ENCODE results near the gene RORB. TPM values are rescaled to one million over a fixed set of nuclear protein-coding genes. Genes with fewer than 3 reads are reported as not detected.

RORB gene
- total RNA-seq, 1 experiment from 2014 or later = 8.7 TPM

DNA sequence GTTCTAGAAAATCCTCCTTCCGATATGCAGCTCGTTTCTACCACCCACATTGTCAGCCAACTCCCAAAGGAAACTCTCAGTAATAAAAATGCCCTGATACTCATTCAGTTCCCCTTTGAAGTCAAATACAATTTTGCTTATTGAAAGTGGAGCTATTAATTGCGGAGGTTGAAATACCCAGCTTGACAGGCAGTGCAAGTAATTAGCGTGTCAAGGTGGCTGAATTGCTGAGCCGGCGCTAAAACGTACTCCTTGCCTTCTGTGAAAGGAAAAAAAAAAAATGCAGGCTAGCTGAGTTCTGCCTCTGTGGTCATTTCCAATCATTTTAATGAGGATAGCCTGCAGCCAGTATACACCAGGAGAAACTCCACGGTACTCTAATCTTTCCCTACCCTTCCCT, 165.5 kb downstream of the RORB start:
- no peak for TF ChIP-seq FOXJ3 (CRISPR knock-in tag; IDR thresholded peaks at IDR 0.05; ENCODE audit: borderline replicate concordance)
- TF ChIP-seq, protein P1, sequence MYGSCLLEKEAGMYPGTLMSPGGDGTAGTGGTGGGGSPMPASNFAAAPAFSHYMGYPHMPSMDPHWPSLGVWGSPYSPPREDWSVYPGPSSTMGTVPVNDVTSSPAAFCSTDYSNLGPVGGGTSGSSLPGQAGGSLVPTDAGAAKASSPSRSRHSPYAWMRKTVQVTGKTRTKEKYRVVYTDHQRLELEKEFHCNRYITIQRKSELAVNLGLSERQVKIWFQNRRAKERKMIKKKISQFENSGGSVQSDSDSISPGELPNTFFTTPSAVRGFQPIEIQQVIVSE (CRISPR knock-in tag; IDR thresholded peaks at IDR 0.05; ENCODE audit: borderline replicate concordance) = no peak
- TF ChIP-seq, protein P2, sequence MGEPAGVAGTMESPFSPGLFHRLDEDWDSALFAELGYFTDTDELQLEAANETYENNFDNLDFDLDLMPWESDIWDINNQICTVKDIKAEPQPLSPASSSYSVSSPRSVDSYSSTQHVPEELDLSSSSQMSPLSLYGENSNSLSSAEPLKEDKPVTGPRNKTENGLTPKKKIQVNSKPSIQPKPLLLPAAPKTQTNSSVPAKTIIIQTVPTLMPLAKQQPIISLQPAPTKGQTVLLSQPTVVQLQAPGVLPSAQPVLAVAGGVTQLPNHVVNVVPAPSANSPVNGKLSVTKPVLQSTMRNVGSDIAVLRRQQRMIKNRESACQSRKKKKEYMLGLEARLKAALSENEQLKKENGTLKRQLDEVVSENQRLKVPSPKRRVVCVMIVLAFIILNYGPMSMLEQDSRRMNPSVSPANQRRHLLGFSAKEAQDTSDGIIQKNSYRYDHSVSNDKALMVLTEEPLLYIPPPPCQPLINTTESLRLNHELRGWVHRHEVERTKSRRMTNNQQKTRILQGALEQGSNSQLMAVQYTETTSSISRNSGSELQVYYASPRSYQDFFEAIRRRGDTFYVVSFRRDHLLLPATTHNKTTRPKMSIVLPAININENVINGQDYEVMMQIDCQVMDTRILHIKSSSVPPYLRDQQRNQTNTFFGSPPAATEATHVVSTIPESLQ (CRISPR knock-in tag; IDR thresholded peaks at IDR 0.05) = no peak
- no peak for TF ChIP-seq ATF1 (CRISPR knock-in tag; IDR thresholded peaks at IDR 0.05)
- TF ChIP-seq GABPB1 (CRISPR knock-in tag; IDR thresholded peaks at IDR 0.05) = no peak
- no peak for TF ChIP-seq RELA (CRISPR knock-in tag; IDR thresholded peaks at IDR 0.05; ENCODE audit: borderline replicate concordance)
- TF ChIP-seq GTF2I (CRISPR knock-in tag; conservative IDR thresholded peaks at IDR 0.05) = no peak
- no peak for TF ChIP-seq ELF4 (CRISPR knock-in tag; IDR thresholded peaks at IDR 0.05; ENCODE audit: low read depth)
- Mint-ChIP-seq H3K27me3 (ENCODE audit: low read depth) (no peaks in the 10 kb centered on the region), H3K27ac (no peak overlapping the region), H3K4me1 (no peaks in the 10 kb centered on the region), H3K4me3 (no peak overlapping the region), H3K9me3 (no peaks in the 10 kb centered on the region), H3K36me3 (peaks cover 2% of the 10 kb centered on the region; the same call in 1 of the 2 replicates)
- DNase-seq (ENCODE audit: low spot score) (no peak), ATAC-seq (no peak)
- ChIA-PET CTCF (no interaction called here), POLR2A (no interaction called here)

DNA sequence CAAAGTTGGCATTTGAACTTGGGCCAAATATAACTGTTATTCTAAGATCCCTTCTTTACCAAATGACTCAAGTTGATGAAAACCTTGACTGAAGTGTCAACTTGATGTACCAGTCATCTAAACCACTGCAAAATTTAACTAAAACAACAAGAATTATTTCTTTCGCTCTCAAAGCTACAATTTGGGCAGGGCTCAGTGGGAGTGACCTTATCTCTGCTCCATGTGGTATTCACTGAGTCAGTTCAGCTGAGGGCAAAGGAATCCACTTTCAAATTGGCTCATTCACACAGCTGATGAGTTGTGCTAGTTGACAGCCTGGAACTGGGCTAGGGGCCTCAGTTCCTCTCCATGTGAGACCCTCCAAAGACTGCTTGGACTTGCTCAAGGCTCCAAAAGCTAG, 166.3 kb downstream of the RORB start:
- peaks cover 3% of the 10 kb centered on the region; the same call in 1 of the 2 replicates for H3K36me3 Mint-ChIP-seq
- POLR2A ChIA-PET = no interaction called here
- no peaks in the 10 kb centered on the region for H3K4me1 Mint-ChIP-seq
- no peak overlapping the region for H3K4me3 Mint-ChIP-seq
- no peaks in the 10 kb centered on the region for H3K27me3 Mint-ChIP-seq (ENCODE audit: low read depth)
- no peak for ATAC-seq
- CTCF ChIA-PET = interaction anchor here (1.3 kb wide), 1 partner anchor 80 kb away, joined by 4 read pairs; no protein-coding TSS in a partner anchor
- H3K27ac Mint-ChIP-seq = no peak overlapping the region
- no peak for DNase-seq (ENCODE audit: low spot score)
- H3K9me3 Mint-ChIP-seq = no peaks in the 10 kb centered on the region
- no peak for TF ChIP-seq TP53 (CRISPR knock-in tag; IDR thresholded peaks at IDR 0.05)

DNA sequence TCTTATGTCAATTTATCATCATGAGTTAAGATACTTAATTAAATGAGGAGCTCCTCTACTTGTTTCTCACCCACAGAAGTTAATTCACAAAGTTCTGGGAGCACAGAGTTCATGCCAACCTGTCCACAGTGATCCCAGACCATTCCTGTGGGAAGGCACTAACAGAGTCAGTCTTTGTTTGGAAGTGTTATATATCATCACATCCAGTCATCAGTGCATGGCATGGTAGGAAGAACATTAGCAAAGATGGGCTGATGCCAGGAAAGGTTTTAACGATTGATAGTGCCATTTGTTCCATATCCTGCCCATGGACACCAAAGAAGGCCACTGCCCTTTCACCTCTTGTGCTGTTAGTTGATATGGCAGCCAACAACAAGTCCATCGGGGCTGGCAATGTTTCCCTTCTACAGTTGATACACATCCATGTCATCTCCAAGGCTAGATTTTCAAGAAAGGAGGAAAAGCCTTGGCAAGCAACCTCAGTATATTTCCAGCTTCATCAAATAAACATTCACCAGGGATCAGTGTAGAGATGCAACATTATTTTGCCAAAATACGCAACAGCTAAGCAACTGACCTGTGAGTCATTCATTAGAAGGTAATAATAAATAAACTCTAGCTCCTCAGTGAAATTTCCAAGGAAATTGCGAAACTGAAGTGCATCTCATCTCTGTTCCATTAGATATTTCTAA, 169.6 kb downstream of the RORB start:
- Mint-ChIP-seq H3K36me3 (peaks cover 5% of the 10 kb centered on the region; the same call in 1 of the 2 replicates), H3K9me3 (no peaks in the 10 kb centered on the region), H3K27ac (no peak overlapping the region), H3K4me3 (no peak overlapping the region), H3K27me3 (ENCODE audit: low read depth) (no peaks in the 10 kb centered on the region), H3K4me1 (peaks cover 3% of the 10 kb centered on the region)
- ChIA-PET CTCF (no interaction called here), POLR2A (no interaction called here)
- ATAC-seq (no peak), DNase-seq (ENCODE audit: low spot score) (no peak)
- TF ChIP-seq ZBTB21 (CRISPR knock-in tag; IDR thresholded peaks at IDR 0.05; ENCODE audit: borderline replicate concordance) (no peak), NFYB (CRISPR knock-in tag; conservative IDR thresholded peaks at IDR 0.05; ENCODE audit: low read depth) (no peak)

DNA sequence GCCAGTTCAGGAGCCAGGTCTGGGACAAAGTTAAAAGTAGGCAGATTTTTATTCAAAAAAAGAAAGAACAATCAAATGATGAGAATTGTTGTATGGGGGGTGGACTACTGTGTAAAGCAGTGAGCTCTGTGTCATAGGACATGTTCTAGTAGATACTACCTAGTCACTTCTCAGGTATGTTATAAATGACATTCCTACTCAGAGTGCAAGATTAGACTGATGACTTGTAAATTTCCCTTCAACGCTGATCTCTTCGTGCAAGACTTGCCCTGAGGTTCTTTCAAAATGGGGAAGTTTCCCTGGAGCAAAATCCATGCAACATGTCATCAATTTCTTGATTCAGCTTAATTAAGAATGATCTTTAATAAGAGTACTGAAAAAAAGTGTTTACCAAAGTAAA, 175.1 kb downstream of the RORB start:
- H3K4me3 Mint-ChIP-seq = no peak overlapping the region
- H3K4me1 Mint-ChIP-seq = peaks cover 19% of the 10 kb centered on the region
- ChIA-PET CTCF (no interaction called here), POLR2A (interaction anchor here (0.5 kb wide), 1 partner anchor 131 kb away, joined by 5 read pairs; no protein-coding TSS in a partner anchor)
- no peaks in the 10 kb centered on the region for H3K9me3 Mint-ChIP-seq
- no peaks in the 10 kb centered on the region for H3K27me3 Mint-ChIP-seq (ENCODE audit: low read depth)
- H3K36me3 Mint-ChIP-seq = peaks cover 2% of the 10 kb centered on the region; the same call in 1 of the 2 replicates
- H3K27ac Mint-ChIP-seq = no peak overlapping the region
- DNase-seq (ENCODE audit: low spot score) (no peak), ATAC-seq (no peak)
- TF ChIP-seq, protein P3, sequence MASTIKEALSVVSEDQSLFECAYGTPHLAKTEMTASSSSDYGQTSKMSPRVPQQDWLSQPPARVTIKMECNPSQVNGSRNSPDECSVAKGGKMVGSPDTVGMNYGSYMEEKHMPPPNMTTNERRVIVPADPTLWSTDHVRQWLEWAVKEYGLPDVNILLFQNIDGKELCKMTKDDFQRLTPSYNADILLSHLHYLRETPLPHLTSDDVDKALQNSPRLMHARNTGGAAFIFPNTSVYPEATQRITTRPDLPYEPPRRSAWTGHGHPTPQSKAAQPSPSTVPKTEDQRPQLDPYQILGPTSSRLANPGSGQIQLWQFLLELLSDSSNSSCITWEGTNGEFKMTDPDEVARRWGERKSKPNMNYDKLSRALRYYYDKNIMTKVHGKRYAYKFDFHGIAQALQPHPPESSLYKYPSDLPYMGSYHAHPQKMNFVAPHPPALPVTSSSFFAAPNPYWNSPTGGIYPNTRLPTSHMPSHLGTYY (CRISPR knock-in tag; IDR thresholded peaks at IDR 0.05) = no peak
- TF ChIP-seq ZNF671 (CRISPR knock-in tag; IDR thresholded peaks at IDR 0.05) (no peak), ETV6 (CRISPR knock-in tag; IDR thresholded peaks at IDR 0.05) (no peak), ZNF416 (CRISPR knock-in tag; IDR thresholded peaks at IDR 0.05) (no peak), TEAD1 (CRISPR knock-in tag; IDR thresholded peaks at IDR 0.05) (no peak), IRF2 (CRISPR knock-in tag; IDR thresholded peaks at IDR 0.05; ENCODE audit: borderline replicate concordance, low read depth) (no peak), ZNF232 (CRISPR knock-in tag; IDR thresholded peaks at IDR 0.05) (no peak), ZNF138 (CRISPR knock-in tag; conservative IDR thresholded peaks at IDR 0.05) (no peak), ZNF423 (CRISPR knock-in tag; IDR thresholded peaks at IDR 0.05) (no peak)
- TF ChIP-seq, protein P4, sequence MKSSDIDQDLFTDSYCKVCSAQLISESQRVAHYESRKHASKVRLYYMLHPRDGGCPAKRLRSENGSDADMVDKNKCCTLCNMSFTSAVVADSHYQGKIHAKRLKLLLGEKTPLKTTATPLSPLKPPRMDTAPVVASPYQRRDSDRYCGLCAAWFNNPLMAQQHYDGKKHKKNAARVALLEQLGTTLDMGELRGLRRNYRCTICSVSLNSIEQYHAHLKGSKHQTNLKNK (CRISPR knock-in tag; IDR thresholded peaks at IDR 0.05) = no peak
- TF ChIP-seq, protein P5, sequence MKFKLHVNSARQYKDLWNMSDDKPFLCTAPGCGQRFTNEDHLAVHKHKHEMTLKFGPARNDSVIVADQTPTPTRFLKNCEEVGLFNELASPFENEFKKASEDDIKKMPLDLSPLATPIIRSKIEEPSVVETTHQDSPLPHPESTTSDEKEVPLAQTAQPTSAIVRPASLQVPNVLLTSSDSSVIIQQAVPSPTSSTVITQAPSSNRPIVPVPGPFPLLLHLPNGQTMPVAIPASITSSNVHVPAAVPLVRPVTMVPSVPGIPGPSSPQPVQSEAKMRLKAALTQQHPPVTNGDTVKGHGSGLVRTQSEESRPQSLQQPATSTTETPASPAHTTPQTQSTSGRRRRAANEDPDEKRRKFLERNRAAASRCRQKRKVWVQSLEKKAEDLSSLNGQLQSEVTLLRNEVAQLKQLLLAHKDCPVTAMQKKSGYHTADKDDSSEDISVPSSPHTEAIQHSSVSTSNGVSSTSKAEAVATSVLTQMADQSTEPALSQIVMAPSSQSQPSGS (CRISPR knock-in tag; IDR thresholded peaks at IDR 0.05; ENCODE audit: borderline replicate concordance, low read depth) = no peak
